Measurements from ENCODE around the gene C11orf16. TPM values are rescaled to one million over a fixed set of nuclear protein-coding genes. Genes with fewer than 3 reads are reported as not detected.

C11orf16 gene
- total RNA-seq, 1 experiment from 2014 or later, result 0.42 TPM

GRCh38 chr11:8917157-8917825, 15.5 kb downstream of the C11orf16 start (continued):
- TF ChIP-seq RELA (CRISPR knock-in tag; IDR thresholded peaks at IDR 0.05; ENCODE audit: borderline replicate concordance), result no peak
- TF ChIP-seq ZNF281 (CRISPR knock-in tag; IDR thresholded peaks at IDR 0.05), result no peak

DNA sequence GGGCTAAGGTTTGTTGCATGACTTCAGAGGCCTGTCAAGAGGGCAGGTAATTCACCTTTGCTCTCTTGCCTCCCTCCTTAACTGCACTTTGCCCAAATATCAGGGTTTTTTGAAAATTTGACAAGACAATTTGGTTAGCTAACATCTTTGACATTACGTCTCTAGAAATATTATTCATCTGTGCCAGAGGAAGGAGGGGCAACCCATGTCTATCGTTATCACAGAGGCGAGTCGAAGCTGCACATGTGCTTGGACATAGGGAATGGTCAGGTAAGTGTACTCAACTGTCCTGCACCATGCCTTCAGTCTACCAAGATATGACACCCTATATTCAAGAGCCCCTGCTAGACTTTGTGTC, 18.1 kb downstream of the C11orf16 start:
- H3K27me3 Mint-ChIP-seq (ENCODE audit: low read depth), result peaks cover 7% of the 10 kb centered on the region
- ChIA-PET POLR2A (no interaction called here), CTCF (interaction anchor here (0.9 to 9.1 kb wide), 8 partner anchors 11 to 592 kb away, joined by 3 to 110 read pairs (median 4); no protein-coding TSS in a partner anchor)
- ATAC-seq, result no peak
- H3K4me3 Mint-ChIP-seq, result no peak overlapping the region
- H3K36me3 Mint-ChIP-seq, result peaks cover 42% of the 10 kb centered on the region
- no peak for DNase-seq (ENCODE audit: low spot score)
- no peak overlapping the region for H3K27ac Mint-ChIP-seq
- no peaks in the 10 kb centered on the region for H3K9me3 Mint-ChIP-seq
- H3K4me1 Mint-ChIP-seq, result peaks cover 36% of the 10 kb centered on the region
- TF ChIP-seq, protein P1, sequence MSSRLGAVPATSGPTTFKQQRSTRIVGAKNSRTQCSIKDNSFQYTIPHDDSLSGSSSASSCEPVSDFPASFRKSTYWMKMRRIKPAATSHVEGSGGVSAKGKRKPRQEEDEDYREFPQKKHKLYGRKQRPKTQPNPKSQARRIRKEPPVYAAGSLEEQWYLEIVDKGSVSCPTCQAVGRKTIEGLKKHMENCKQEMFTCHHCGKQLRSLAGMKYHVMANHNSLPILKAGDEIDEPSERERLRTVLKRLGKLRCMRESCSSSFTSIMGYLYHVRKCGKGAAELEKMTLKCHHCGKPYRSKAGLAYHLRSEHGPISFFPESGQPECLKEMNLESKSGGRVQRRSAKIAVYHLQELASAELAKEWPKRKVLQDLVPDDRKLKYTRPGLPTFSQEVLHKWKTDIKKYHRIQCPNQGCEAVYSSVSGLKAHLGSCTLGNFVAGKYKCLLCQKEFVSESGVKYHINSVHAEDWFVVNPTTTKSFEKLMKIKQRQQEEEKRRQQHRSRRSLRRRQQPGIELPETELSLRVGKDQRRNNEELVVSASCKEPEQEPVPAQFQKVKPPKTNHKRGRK (CRISPR knock-in tag; IDR thresholded peaks at IDR 0.05; ENCODE audit: borderline replicate concordance), result no peak
- no peak for TF ChIP-seq SOX15 (CRISPR knock-in tag; IDR thresholded peaks at IDR 0.05)
- TF ChIP-seq, protein P2, sequence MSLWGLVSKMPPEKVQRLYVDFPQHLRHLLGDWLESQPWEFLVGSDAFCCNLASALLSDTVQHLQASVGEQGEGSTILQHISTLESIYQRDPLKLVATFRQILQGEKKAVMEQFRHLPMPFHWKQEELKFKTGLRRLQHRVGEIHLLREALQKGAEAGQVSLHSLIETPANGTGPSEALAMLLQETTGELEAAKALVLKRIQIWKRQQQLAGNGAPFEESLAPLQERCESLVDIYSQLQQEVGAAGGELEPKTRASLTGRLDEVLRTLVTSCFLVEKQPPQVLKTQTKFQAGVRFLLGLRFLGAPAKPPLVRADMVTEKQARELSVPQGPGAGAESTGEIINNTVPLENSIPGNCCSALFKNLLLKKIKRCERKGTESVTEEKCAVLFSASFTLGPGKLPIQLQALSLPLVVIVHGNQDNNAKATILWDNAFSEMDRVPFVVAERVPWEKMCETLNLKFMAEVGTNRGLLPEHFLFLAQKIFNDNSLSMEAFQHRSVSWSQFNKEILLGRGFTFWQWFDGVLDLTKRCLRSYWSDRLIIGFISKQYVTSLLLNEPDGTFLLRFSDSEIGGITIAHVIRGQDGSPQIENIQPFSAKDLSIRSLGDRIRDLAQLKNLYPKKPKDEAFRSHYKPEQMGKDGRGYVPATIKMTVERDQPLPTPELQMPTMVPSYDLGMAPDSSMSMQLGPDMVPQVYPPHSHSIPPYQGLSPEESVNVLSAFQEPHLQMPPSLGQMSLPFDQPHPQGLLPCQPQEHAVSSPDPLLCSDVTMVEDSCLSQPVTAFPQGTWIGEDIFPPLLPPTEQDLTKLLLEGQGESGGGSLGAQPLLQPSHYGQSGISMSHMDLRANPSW (CRISPR knock-in tag; conservative IDR thresholded peaks at IDR 0.05; ENCODE audit: low read depth), result no peak
- TF ChIP-seq GRHL2 (CRISPR knock-in tag; IDR thresholded peaks at IDR 0.05; ENCODE audit: insufficient replicate concordance, severe bottlenecking), result no peak
- no peak for TF ChIP-seq SMAD4 (CRISPR knock-in tag; IDR thresholded peaks at IDR 0.05)
- TF ChIP-seq ZBTB21 (CRISPR knock-in tag; IDR thresholded peaks at IDR 0.05; ENCODE audit: borderline replicate concordance), result no peak
- no peak for TF ChIP-seq RELA (CRISPR knock-in tag; IDR thresholded peaks at IDR 0.05; ENCODE audit: borderline replicate concordance)

- ChIA-PET CTCF (interaction anchor here (0.6 to 9.1 kb wide), 11 partner anchors 12 to 592 kb away, joined by 3 to 110 read pairs (median 4); partner anchors contain the start of gene TMEM9B), POLR2A (no interaction called here)
- Mint-ChIP-seq H3K27me3 (ENCODE audit: low read depth) (peaks cover 13% of the 10 kb centered on the region), H3K4me1 (peaks cover 38% of the 10 kb centered on the region), H3K27ac (0 out of 2 replicates have a peak overlapping the region, but pooled peaks have one; percentile 20), H3K9me3 (no peaks in the 10 kb centered on the region), H3K36me3 (peaks cover 37% of the 10 kb centered on the region), H3K4me3 (no peak overlapping the region)
- DNase-seq (ENCODE audit: low spot score) (peak; percentile 65), ATAC-seq (peak; percentile 8)
- TF ChIP-seq, protein P3, sequence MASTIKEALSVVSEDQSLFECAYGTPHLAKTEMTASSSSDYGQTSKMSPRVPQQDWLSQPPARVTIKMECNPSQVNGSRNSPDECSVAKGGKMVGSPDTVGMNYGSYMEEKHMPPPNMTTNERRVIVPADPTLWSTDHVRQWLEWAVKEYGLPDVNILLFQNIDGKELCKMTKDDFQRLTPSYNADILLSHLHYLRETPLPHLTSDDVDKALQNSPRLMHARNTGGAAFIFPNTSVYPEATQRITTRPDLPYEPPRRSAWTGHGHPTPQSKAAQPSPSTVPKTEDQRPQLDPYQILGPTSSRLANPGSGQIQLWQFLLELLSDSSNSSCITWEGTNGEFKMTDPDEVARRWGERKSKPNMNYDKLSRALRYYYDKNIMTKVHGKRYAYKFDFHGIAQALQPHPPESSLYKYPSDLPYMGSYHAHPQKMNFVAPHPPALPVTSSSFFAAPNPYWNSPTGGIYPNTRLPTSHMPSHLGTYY (CRISPR knock-in tag; IDR thresholded peaks at IDR 0.05), result no peak
- TF ChIP-seq, protein P4, sequence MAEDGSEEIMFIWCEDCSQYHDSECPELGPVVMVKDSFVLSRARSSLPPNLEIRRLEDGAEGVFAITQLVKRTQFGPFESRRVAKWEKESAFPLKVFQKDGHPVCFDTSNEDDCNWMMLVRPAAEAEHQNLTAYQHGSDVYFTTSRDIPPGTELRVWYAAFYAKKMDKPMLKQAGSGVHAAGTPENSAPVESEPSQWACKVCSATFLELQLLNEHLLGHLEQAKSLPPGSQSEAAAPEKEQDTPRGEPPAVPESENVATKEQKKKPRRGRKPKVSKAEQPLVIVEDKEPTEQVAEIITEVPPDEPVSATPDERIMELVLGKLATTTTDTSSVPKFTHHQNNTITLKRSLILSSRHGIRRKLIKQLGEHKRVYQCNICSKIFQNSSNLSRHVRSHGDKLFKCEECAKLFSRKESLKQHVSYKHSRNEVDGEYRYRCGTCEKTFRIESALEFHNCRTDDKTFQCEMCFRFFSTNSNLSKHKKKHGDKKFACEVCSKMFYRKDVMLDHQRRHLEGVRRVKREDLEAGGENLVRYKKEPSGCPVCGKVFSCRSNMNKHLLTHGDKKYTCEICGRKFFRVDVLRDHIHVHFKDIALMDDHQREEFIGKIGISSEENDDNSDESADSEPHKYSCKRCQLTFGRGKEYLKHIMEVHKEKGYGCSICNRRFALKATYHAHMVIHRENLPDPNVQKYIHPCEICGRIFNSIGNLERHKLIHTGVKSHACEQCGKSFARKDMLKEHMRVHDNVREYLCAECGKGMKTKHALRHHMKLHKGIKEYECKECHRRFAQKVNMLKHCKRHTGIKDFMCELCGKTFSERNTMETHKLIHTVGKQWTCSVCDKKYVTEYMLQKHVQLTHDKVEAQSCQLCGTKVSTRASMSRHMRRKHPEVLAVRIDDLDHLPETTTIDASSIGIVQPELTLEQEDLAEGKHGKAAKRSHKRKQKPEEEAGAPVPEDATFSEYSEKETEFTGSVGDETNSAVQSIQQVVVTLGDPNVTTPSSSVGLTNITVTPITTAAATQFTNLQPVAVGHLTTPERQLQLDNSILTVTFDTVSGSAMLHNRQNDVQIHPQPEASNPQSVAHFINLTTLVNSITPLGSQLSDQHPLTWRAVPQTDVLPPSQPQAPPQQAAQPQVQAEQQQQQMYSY (CRISPR knock-in tag; IDR thresholded peaks at IDR 0.05), result no peak
- TF ChIP-seq, protein P5, sequence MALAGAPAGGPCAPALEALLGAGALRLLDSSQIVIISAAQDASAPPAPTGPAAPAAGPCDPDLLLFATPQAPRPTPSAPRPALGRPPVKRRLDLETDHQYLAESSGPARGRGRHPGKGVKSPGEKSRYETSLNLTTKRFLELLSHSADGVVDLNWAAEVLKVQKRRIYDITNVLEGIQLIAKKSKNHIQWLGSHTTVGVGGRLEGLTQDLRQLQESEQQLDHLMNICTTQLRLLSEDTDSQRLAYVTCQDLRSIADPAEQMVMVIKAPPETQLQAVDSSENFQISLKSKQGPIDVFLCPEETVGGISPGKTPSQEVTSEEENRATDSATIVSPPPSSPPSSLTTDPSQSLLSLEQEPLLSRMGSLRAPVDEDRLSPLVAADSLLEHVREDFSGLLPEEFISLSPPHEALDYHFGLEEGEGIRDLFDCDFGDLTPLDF (CRISPR knock-in tag; IDR thresholded peaks at IDR 0.05), result no peak
These were observed 18.6 kb downstream of the C11orf16 start for GRCh38 chr11:8913961-8914660.

Measured in WTC11 (cell line).